A673 (cell line): ENCODE data around the gene AFG3L2. TPM values are rescaled to one million over a fixed set of nuclear protein-coding genes. Genes with fewer than 3 reads are reported as not detected.

Source experiments
- BruUV-seq: library from RNA; stranded (reverse); fragments of 400-500 nt; replicated peaks from 2 replicates; lab custom pipeline; 2021; lab: Mats Ljungman, UMichigan
- CTCF ChIA-PET: fragments of 300-600 bp; sonication (Branson Sonifier 250); formaldehyde crosslinking; loops from one replicate; lab custom pipeline; 2022; ENCODE audit warnings: antibody characterized with exemption; lab: Charles Lee
- POLR2A ChIA-PET: fragments of 300-600 bp; sonication (Branson Sonifier 250); formaldehyde crosslinking; loops from one replicate; lab custom pipeline; 2022; ENCODE audit warnings: antibody characterized with exemption; ENCODE audit not compliant: low non-redundant PET; lab: Charles Lee
- DNase-seq: peaks from one replicate; pipeline ENCODE4 v3.0.0-alpha.2; 2015; ENCODE audit warnings: low spot score
- H3K27ac ChIP-seq: fragments of 200-600 bp; sonication (generic); 2 replicates; pipeline ENCODE4 v1.5.1; 2016; ENCODE audit warnings: mixed run types, low read depth, mild to moderate bottlenecking, mixed read lengths, antibody characterized with exemption, low read length; ENCODE audit not compliant: poor library complexity, severe bottlenecking
- H3K27me3 ChIP-seq: fragments of 200-600 bp; sonication (generic); replicated peaks from 2 replicates; pipeline ENCODE4 v1.6.1; 2017; ENCODE audit warnings: mixed run types, low read depth, mild to moderate bottlenecking, mixed read lengths, antibody characterized with exemption, low read length; ENCODE audit not compliant: insufficient read depth, poor library complexity
- H3K36me3 ChIP-seq: fragments of 200-600 bp; sonication (generic); 2 replicates; pipeline ENCODE4 v1.6.1; 2016; ENCODE audit warnings: mixed run types, mild to moderate bottlenecking, mixed read lengths, antibody characterized with exemption, low read length; ENCODE audit not compliant: insufficient read depth, poor library complexity, severe bottlenecking
- H3K4me1 ChIP-seq: fragments of 200-600 bp; sonication (generic); 2 replicates; pipeline ENCODE4 v1.6.1; 2017; ENCODE audit warnings: mixed run types, mild to moderate bottlenecking, mixed read lengths, antibody characterized with exemption, low read length; ENCODE audit not compliant: insufficient read depth, poor library complexity, severe bottlenecking
- H3K4me3 ChIP-seq: fragments of 200-600 bp; sonication (generic); 2 replicates; pipeline ENCODE4 v1.5.1; 2016; ENCODE audit warnings: low read depth, mixed run types, mild to moderate bottlenecking, mixed read lengths, low read length; ENCODE audit not compliant: poor library complexity, severe bottlenecking
- H3K9me3 ChIP-seq: fragments of 200-600 bp; sonication (generic); 2 replicates; pipeline ENCODE4 v1.6.1; 2016; ENCODE audit warnings: mixed run types, low read depth, mild to moderate bottlenecking, mixed read lengths, antibody characterized with exemption, low read length; ENCODE audit not compliant: poor library complexity, severe bottlenecking
- EZH2 ChIP-seq: fragments of 200-600 bp; sonication (generic); IDR thresholded peaks from 2 replicates; pipeline ENCODE4 v1.6.1; 2017; ENCODE audit warnings: borderline replicate concordance, low read depth, mild to moderate bottlenecking, mixed read lengths, antibody characterized with exemption, low read length; ENCODE audit not compliant: poor library complexity, severe bottlenecking
- intact Hi-C: fragments of 100-400 bp; cut with micrococcal nuclease; formaldehyde crosslinking; loops from one replicate; pipeline ENCODE4 v1.10.0; 2022; ENCODE audit not compliant: unreplicated experiment
- total RNA-seq: library from RNA; stranded (reverse); gene quantifications from 2 replicates; pipeline ENCODE4 v1.2.3, GENCODE V29; 2021
- TF ChIP-seq, protein P1 (sequence below): fragments of 300-800, 200-600 bp; sonication (generic); conservative IDR thresholded peaks from 2 replicates; pipeline ENCODE4 v1.5.1; 2017; ENCODE audit warnings: low read depth, mild to moderate bottlenecking, antibody characterized with exemption, low read length, moderate library complexity, mixed read lengths

The AFG3L2 gene
- total RNA-seq, 1 experiment from 2014 or later, result 72.7 TPM

DNA sequence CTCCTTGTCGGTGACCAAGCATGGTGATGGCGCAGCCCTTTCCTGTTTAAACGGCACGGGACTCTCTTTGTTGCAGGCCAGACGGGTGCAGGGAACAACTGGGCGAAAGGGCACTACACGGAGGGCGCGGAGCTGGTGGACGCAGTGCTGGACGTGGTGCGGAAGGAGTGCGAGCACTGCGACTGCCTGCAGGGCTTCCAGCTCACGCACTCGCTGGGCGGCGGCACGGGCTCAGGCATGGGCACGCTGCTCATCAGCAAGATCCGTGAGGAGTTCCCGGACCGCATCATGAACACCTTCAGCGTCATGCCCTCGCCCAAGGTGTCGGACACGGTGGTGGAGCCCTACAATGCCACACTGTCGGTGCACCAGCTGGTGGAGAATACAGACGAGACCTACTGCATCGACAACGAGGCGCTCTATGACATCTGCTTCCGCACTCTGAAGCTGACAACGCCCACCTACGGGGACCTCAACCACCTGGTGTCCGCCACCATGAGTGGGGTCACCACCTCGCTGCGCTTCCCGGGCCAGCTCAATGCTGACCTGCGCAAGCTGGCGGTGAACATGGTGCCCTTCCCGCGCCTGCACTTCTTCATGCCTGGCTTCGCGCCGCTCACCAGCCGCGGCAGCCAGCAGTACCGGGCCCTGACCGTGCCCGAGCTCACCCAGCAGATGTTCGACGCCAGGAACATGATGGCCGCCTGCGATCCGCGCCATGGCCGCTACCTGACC is 51.9 kb downstream of the AFG3L2 start:
- intact Hi-C loops, result no loop called here

DNA sequence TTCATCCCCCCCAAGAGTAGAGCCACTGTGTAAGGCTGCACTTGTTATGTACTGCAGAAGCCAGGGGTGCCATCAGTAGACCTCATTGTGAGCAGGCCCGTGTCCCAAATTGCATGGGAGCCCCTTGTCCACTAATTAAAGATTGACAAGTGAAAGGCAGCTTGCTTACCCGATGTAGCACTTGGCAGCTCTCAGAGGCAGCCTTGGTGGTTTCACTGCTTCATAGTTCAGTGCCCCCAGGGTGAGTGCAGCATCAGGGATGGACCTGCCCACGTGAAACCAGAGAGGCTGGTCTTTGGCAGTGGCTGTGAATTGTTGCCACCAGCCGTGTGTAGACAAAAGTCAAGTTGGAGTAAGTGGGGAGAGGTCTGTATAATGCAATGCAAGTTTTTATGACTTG is 55.7 kb downstream of the AFG3L2 start:
- Histone ChIP-seq H3K27ac (no peak overlapping the region), H3K27me3 (no peaks in the 10 kb centered on the region), H3K4me3 (no peak overlapping the region), H3K36me3 (peaks cover 79% of the 10 kb centered on the region), H3K4me1 (peaks cover 5% of the 10 kb centered on the region), H3K9me3 (no peaks in the 10 kb centered on the region)
- POLR2A ChIA-PET, result no interaction called here
- TF ChIP-seq, protein P1, sequence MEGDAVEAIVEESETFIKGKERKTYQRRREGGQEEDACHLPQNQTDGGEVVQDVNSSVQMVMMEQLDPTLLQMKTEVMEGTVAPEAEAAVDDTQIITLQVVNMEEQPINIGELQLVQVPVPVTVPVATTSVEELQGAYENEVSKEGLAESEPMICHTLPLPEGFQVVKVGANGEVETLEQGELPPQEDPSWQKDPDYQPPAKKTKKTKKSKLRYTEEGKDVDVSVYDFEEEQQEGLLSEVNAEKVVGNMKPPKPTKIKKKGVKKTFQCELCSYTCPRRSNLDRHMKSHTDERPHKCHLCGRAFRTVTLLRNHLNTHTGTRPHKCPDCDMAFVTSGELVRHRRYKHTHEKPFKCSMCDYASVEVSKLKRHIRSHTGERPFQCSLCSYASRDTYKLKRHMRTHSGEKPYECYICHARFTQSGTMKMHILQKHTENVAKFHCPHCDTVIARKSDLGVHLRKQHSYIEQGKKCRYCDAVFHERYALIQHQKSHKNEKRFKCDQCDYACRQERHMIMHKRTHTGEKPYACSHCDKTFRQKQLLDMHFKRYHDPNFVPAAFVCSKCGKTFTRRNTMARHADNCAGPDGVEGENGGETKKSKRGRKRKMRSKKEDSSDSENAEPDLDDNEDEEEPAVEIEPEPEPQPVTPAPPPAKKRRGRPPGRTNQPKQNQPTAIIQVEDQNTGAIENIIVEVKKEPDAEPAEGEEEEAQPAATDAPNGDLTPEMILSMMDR, result no peak
- TF ChIP-seq EZH2, result no peak
- intact Hi-C loops, result no loop called here
- CTCF ChIA-PET, result interaction anchor here (0.5 kb wide), 1 partner anchor 13 kb away, joined by 3 read pairs; no protein-coding TSS in a partner anchor
- BruUV-seq, result no TSS peak
- DNase-seq, result no peak

More for the DNA sequence above, 51.9 kb downstream of the AFG3L2 start:
- Histone ChIP-seq H3K9me3 (no peaks in the 10 kb centered on the region), H3K27ac (no peak overlapping the region), H3K36me3 (peaks cover 87% of the 10 kb centered on the region), H3K4me1 (peaks cover 7% of the 10 kb centered on the region), H3K4me3 (no peak overlapping the region), H3K27me3 (no peaks in the 10 kb centered on the region)
- TF ChIP-seq, protein P1, result no peak
- TF ChIP-seq EZH2, result no peak
- BruUV-seq, result no TSS peak
- POLR2A ChIA-PET, result no interaction called here
- CTCF ChIA-PET, result interaction anchor here (0.6 kb wide), 1 partner anchor 65 kb away, joined by 5 read pairs; no protein-coding TSS in a partner anchor
- DNase-seq, result no peak

DNA sequence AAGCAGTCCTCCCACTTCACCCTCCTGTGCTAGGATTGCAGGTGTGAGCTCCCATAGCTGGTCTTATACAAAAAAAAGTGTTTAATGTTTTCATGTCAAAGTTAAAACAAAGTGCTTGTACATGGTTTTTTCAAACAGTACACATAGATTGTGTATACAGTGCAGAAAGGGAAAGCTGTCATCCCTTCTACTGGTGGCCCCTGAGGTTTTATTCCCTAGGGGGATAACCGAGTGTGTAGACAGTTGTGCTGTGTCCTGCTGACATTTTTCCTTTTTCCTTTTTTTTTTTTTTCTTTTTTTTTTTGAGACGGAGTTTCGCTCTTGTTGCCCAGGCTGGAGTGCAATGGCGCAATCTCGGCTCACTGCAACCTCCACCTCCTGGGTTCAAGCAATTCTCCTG is 58.2 kb downstream of the AFG3L2 start:
- Histone ChIP-seq H3K27ac (no peak overlapping the region), H3K9me3 (no peaks in the 10 kb centered on the region), H3K36me3 (peaks cover 73% of the 10 kb centered on the region), H3K27me3 (no peaks in the 10 kb centered on the region), H3K4me1 (peaks cover 27% of the 10 kb centered on the region), H3K4me3 (no peak overlapping the region)
- ChIA-PET CTCF (no interaction called here), POLR2A (interaction anchor here (0.6 kb wide), 1 partner anchor 58 kb away, joined by 3 read pairs; the partner anchor contains the start of gene AFG3L2)
- TF ChIP-seq, protein P1, result no peak
- TF ChIP-seq EZH2, result no peak
- intact Hi-C loops, result no loop called here
- no peak for DNase-seq
- no TSS peak for BruUV-seq
